Stomach (tissue), 9 donors: ENCODE results near the gene ARF6. TPM values are rescaled to one million over a fixed set of nuclear protein-coding genes. Genes with fewer than 3 reads are reported as not detected.

Experiments
- DNase-seq, 2 donors: peaks; one replicate each; pipeline versions ENCODE4 v3.0.0 to v3.0.0-alpha.2; 2013 to 2019
- H3K27ac ChIP-seq, 5 donors: fragments of 200-600 bp in 4 of 5; sonication (generic) in 4 of 5; one replicate each; pipeline ENCODE4 v1.5.1; 2013 to 2019; ENCODE audit warnings: mild to moderate bottlenecking in 1 of 5, moderate library complexity in 1 of 5
- H3K27me3 ChIP-seq, 3 donors: fragments of 200-600 bp; sonication (generic); one replicate each; pipeline ENCODE4 v1.5.1; 2017 to 2019; ENCODE audit warnings: mixed run types in 1 of 3
- H3K36me3 ChIP-seq, 4 donors: fragments of 200-600 bp; sonication (generic); 1 replicate in 3 of 4; 2 replicates in 1 of 4; pipeline ENCODE4 v1.5.1; 2016 to 2019
- H3K4me1 ChIP-seq, 4 donors: fragments of 200-600 bp; sonication (generic); one replicate each; pipeline ENCODE4 v1.5.1; 2016 to 2019
- H3K4me3 ChIP-seq, 4 donors: fragments of 200-600 bp; sonication (generic) in 3 of 4; one replicate each; pipeline ENCODE4 v1.5.1; 2016 to 2019; ENCODE audit warnings: mild to moderate bottlenecking in 1 of 4
- H3K9me3 ChIP-seq, 4 donors: fragments of 200-600 bp; sonication (generic); one replicate each; pipeline ENCODE4 v1.5.1; 2016 to 2019
- EP300 ChIP-seq: sonication (generic); formaldehyde crosslinking; IDR thresholded peaks from one replicate; pipeline ENCODE4 v1.6.1; 2017; ENCODE audit warnings: antibody characterized with exemption
- POLR2A ChIP-seq, 4 donors: fragments of 450-650 bp; IDR thresholded peaks; one replicate each; pipeline ENCODE4 v1.6.1; 2016; ENCODE audit warnings: antibody characterized with exemption in 4 of 4, control low read depth in 2 of 4, mild to moderate bottlenecking in 1 of 4, moderate library complexity in 1 of 4
- POLR2AphosphoS5 ChIP-seq, 3 donors: sonication (generic); formaldehyde crosslinking; IDR thresholded peaks; one replicate each; pipeline ENCODE4 v1.6.1; 2016; ENCODE audit warnings: antibody characterized with exemption in 3 of 3
- WGBS, 5 donors: extraction: QIAGEN DNeasy Blood & Tissue Kit in 3 of 5; methylation state at CpG; one replicate each; pipeline versions ENCODE4 v1.1.5 to v1.1.7; 2013 to 2018; 5-methylcytosine and 5-hydroxymethylcytosine counted together
- intact Hi-C: fragments of 100-400 bp; cut with DNase I; formaldehyde crosslinking; loops from one replicate; pipeline ENCODE4 v1.15.1; 2023; ENCODE audit warnings: low total_unique reads
- polyA plus RNA-seq, 3 donors: library from polyadenylated mRNA; stranded (reverse); fragments of 200-250 nt; gene quantifications; one replicate each; pipeline ENCODE4 v1.2.3, GENCODE V29; 2013
- total RNA-seq, 5 donors: library from RNA; depleted of rRNA; stranded (reverse); fragments of >200 nt; gene quantifications; one replicate each; pipeline versions ENCODE4 v1.1.0 to v1.2.3, GENCODE V29; 2014 to 2016
- TF ChIP-seq, protein P1 (sequence below), 7 experiments: fragments of 450-650 bp in 4 of 7; fragments of 200-600 bp in 3 of 7; sonication (generic) in 3 of 7; IDR thresholded peaks; one replicate each; pipeline ENCODE4 v1.5.1; 2016 to 2019; ENCODE audit warnings: antibody characterized with exemption in 7 of 7, control low read depth in 2 of 7, mild to moderate bottlenecking in 1 of 7
- donor health status: healthy with polysubstance abuse.
- donor health status: Bipolar disorder and iron deficiency.
- donor health status: healthy.

Gene ARF6
- total and polyA plus RNA-seq, 8 donors, result 19.8 to 104 (median 48.4) TPM

DNA sequence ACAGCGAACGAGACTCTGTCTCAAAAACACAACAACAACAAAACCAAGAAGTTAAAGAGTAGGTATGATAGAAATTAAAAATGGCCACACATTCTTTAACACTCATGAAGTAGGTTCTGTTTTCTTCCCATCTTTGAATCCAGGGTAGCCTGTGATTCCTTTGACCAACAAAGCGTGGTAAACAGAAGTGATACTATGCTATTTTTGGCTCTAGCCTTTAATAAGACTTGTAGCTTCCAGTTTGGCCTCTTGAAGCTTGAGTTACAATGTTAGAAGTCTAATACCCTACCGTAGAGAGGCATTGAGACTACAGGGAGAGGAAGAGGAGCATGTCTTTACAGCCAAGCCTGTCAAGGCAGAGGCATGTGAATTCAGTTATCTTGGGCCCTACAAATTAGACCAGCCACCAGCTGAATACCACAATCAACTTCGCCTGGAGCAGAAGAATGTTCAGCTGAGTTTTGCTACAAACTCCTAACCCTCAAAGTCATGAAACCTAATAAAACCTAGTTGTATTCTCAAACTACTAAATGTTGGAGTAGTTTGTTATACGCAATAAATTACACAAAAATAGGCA is 35.4 kb upstream of the ARF6 start:
- Histone ChIP-seq H3K27me3 (no peaks in the 10 kb centered on the region), H3K4me3 (no peak overlapping the region), H3K9me3 (no peaks in the 10 kb centered on the region), H3K36me3 (no peaks in the 10 kb centered on the region), H3K4me1 (peaks cover 4 to 24% (median 16%) of the 10 kb centered on the region in 4 donors), H3K27ac (no peak overlapping the region)
- no peak for DNase-seq
- intact Hi-C loops, result loop anchor here (10.0 kb wide), 1 partner anchor 247 kb away; no protein-coding TSS in a partner anchor
- WGBS, 5 donors, result 81 to 95% (median 93%) methylated on average over 6 of the region's 6 CpGs
- no peak for TF ChIP-seq POLR2AphosphoS5 (IDR thresholded peaks at IDR 0.05)
- TF ChIP-seq, protein P1, sequence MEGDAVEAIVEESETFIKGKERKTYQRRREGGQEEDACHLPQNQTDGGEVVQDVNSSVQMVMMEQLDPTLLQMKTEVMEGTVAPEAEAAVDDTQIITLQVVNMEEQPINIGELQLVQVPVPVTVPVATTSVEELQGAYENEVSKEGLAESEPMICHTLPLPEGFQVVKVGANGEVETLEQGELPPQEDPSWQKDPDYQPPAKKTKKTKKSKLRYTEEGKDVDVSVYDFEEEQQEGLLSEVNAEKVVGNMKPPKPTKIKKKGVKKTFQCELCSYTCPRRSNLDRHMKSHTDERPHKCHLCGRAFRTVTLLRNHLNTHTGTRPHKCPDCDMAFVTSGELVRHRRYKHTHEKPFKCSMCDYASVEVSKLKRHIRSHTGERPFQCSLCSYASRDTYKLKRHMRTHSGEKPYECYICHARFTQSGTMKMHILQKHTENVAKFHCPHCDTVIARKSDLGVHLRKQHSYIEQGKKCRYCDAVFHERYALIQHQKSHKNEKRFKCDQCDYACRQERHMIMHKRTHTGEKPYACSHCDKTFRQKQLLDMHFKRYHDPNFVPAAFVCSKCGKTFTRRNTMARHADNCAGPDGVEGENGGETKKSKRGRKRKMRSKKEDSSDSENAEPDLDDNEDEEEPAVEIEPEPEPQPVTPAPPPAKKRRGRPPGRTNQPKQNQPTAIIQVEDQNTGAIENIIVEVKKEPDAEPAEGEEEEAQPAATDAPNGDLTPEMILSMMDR (IDR thresholded peaks at IDR 0.05), result no peak
- TF ChIP-seq POLR2A (IDR thresholded peaks at IDR 0.05), result no peak
- no peak for TF ChIP-seq EP300

DNA sequence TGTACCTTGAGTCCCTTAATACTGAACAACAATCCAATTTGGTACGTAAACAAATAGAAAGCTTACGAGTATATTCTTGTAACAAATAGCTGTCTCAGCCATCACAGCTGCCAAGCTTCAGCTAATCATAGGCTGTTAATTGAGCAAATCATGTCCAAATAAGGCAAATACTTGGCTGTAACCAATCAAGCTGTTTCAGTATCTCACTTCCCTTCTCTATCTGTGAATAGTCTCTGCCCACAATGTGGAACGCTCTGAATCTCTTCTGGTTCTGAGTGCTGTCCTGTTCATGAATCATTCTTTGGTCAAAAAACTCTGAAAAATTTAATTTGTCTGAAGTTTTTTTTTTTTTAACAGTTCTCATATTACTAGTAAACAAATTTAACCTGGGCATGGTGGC is 34.5 kb upstream of the ARF6 start:
- Histone ChIP-seq H3K27ac (no peak overlapping the region), H3K27me3 (no peaks in the 10 kb centered on the region), H3K4me1 (peaks cover 4 to 22% (median 11%) of the 10 kb centered on the region in 4 donors), H3K9me3 (no peaks in the 10 kb centered on the region), H3K4me3 (no peak overlapping the region), H3K36me3 (no peaks in the 10 kb centered on the region)
- intact Hi-C loops, result loop anchor here (10.0 kb wide), 1 partner anchor 246 kb away; no protein-coding TSS in a partner anchor
- no peak for DNase-seq
- no peak for TF ChIP-seq POLR2AphosphoS5 (IDR thresholded peaks at IDR 0.05)
- no peak for TF ChIP-seq EP300
- no peak for TF ChIP-seq POLR2A (IDR thresholded peaks at IDR 0.05)
- TF ChIP-seq, protein P1 (IDR thresholded peaks at IDR 0.05), result no peak
- WGBS, 5 donors, result 72 to 87% (median 78%) methylated on average over 3 of the region's 3 CpGs

DNA sequence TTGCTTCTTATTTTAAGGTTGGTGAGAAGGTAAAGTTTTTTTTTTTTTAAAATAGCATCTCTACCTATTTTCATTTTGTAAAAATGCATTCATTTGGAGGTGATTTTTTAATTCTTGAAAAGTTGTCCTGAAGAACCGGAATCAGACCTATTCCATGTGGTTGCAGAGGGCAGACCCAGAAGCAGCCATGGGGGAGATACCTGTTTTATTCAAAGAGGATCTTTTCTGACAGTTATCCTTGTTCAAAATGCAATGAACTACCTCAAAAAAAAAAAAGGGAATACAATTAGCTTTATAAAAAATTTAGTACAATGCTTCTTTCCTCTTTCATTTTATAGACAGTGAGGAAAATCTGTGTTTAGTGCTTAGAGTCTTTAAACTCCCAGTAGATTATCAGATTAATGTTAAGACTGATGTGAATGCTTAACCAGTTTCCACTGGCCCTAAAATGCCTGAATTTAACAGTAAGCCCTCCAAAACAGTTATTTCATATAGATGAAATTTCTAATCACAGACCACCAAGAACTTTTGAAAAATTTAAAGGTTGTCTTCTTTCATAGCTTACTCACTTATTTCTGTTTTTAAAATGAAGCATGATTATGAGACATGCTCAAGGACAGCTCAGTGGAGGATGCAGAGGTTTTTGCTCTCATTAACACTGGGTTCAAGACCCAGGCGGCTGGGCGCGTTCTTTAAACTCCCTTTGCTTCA is 31.7 kb upstream of the ARF6 start:
- Histone ChIP-seq H3K9me3 (no peaks in the 10 kb centered on the region), H3K36me3 (no peaks in the 10 kb centered on the region), H3K27me3 (no peaks in the 10 kb centered on the region), H3K4me3 (peak overlapping the region; percentile 48 to 66 (median 54)), H3K4me1 (peaks cover 6 to 41% (median 25%) of the 10 kb centered on the region in 4 donors), H3K27ac (peak overlapping the region; percentile 96 to 99 (median 98))
- TF ChIP-seq, protein P1 (IDR thresholded peaks at IDR 0.05), result no peak
- TF ChIP-seq EP300 (no peak), POLR2A (IDR thresholded peaks at IDR 0.05) (no peak), POLR2AphosphoS5 (IDR thresholded peaks at IDR 0.05) (no peak)
- intact Hi-C loops, result no loop called here
- DNase-seq, result no peak
- 20 to 23% (median 22%) methylated on average over 4 of the region's 4 CpGs for WGBS, 5 donors

DNA sequence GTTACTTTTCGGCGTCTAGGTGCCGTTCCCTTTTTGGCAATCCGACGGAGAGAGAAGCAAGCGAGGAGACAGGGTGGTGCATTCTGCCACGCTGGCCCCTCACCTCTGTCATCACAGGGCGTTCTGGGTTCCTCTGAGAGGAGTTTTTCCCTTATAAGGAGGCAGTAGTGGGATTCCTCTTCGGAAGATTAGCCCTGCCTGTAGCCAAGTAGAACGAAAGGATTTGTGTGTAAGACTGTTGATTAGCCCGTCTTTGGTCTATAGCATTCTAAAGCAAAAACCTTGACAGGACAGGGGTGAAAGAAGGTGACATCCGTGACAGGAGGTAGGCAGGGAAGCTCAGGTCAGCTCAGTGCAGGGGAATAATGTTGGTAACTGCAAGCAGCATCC is 31.2 kb upstream of the ARF6 start:
- Histone ChIP-seq H3K27me3 (no peaks in the 10 kb centered on the region), H3K9me3 (no peaks in the 10 kb centered on the region), H3K27ac (peak overlapping the region; percentile 96 to 99 (median 98)), H3K36me3 (no peaks in the 10 kb centered on the region), H3K4me1 (peaks cover 6 to 42% (median 27%) of the 10 kb centered on the region in 4 donors), H3K4me3 (peak overlapping the region; percentile 48 to 66 (median 54))
- 0 to 1% (median 0%) methylated on average over 12 of the region's 12 CpGs for WGBS, 5 donors
- DNase-seq, result peak; percentile 53 to 89
- intact Hi-C loops, result no loop called here
- TF ChIP-seq POLR2AphosphoS5 (IDR thresholded peaks at IDR 0.05) (peak in 2 of 3 donors; percentile 57 to 63), EP300 (peak; percentile 5), POLR2A (IDR thresholded peaks at IDR 0.05) (no peak)
